IMR-90 (cell line): ENCODE measurements around the gene FUBP3. TPM values are rescaled to one million over a fixed set of nuclear protein-coding genes. Genes with fewer than 3 reads are reported as not detected.

ENCODE experiments used
- ATAC-seq: fragments of 200-7000 bp; cut with Tn5 transposase; 2 replicates; pipeline ENCODE4 v1.9.1; 2020; ENCODE audit warnings: low read depth, mild to moderate bottlenecking, moderate library complexity
- BruUV-seq: library from RNA; stranded (reverse); fragments of 400-500 nt; replicated peaks from 2 replicates; lab custom pipeline; 2021; lab: Mats Ljungman, UMichigan
- CTCF ChIA-PET: fragments of 300-600 bp; formaldehyde crosslinking; extraction: SDS; loops from one replicate; lab custom pipeline; 2021; ENCODE audit warnings: antibody characterized with exemption; lab: Yijun Ruan, JAX
- POLR2A ChIA-PET: fragments of 300-600 bp; sonication (Branson Sonifier 250); formaldehyde crosslinking; loops from one replicate; lab custom pipeline; 2022; ENCODE audit warnings: antibody characterized with exemption; ENCODE audit not compliant: unreplicated experiment; lab: Charles Lee
- DNase-seq: peaks from one replicate; pipeline ENCODE4 v3.0.0; 2013
- H2AFZ ChIP-seq: replicated peaks from 2 replicates; pipeline ENCODE3; 2013; ENCODE audit warnings: low read length, mild to moderate bottlenecking; ENCODE audit not compliant: poor library complexity
- H2AK5ac ChIP-seq: 2 replicates; pipeline ENCODE4 v1.6.1; 2013; ENCODE audit warnings: low read depth, low read length, inconsistent platforms
- H2AK9ac ChIP-seq: replicated peaks from 2 replicates; pipeline ENCODE3; 2013; ENCODE audit warnings: mild to moderate bottlenecking, low read depth, low read length, moderate library complexity; ENCODE audit not compliant: poor library complexity
- H2BK120ac ChIP-seq: 2 replicates; pipeline ENCODE4 v1.6.1; 2013; ENCODE audit warnings: low read depth, low read length, inconsistent platforms
- H2BK15ac ChIP-seq: 3 replicates; pipeline ENCODE4 v1.6.1; 2013; ENCODE audit warnings: low read depth, low read length, inconsistent platforms
- H2BK20ac ChIP-seq: 2 replicates; pipeline ENCODE4 v1.6.1; 2013; ENCODE audit warnings: low read depth, mild to moderate bottlenecking, inconsistent platforms, low read length, moderate library complexity
- H2BK5ac ChIP-seq: 2 replicates; pipeline ENCODE4 v1.6.1; 2013; ENCODE audit warnings: mild to moderate bottlenecking, low read depth, low read length, inconsistent platforms; ENCODE audit not compliant: poor library complexity, severe bottlenecking
- H3K14ac ChIP-seq: replicated peaks from 2 replicates; pipeline ENCODE4 v1.6.1; 2013; ENCODE audit warnings: low read depth, low read length, inconsistent platforms
- H3K18ac ChIP-seq: 2 replicates; pipeline ENCODE4 v1.6.1; 2013; ENCODE audit warnings: low read depth, low read length, control low read depth
- H3K23ac ChIP-seq: 2 replicates; pipeline ENCODE4 v1.6.1; 2013; ENCODE audit warnings: low read depth, low read length, inconsistent platforms
- H3K27ac ChIP-seq: 2 replicates; pipeline ENCODE4 v1.5.1; 2013; ENCODE audit warnings: mild to moderate bottlenecking, control low read depth, low read length; ENCODE audit not compliant: insufficient read depth
- H3K27me3 ChIP-seq: 2 replicates; pipeline ENCODE4 v1.6.1; 2013; ENCODE audit warnings: low read length; ENCODE audit not compliant: control insufficient read depth, insufficient read depth
- H3K36me3 ChIP-seq: 2 replicates; pipeline ENCODE4 v1.6.1; 2013; ENCODE audit warnings: low read length, mixed read lengths; ENCODE audit not compliant: control insufficient read depth, insufficient read depth
- H3K4ac ChIP-seq: 2 replicates; pipeline ENCODE4 v1.6.1; 2013; ENCODE audit warnings: low read depth, low read length, inconsistent platforms
- H3K4me1 ChIP-seq: 2 replicates; pipeline ENCODE4 v1.6.1; 2013; ENCODE audit warnings: low read length, mixed read lengths; ENCODE audit not compliant: control insufficient read depth, insufficient read depth
- H3K4me2 ChIP-seq: 2 replicates; pipeline ENCODE4 v1.6.1; 2013; ENCODE audit warnings: low read depth, mild to moderate bottlenecking, control low read depth, low read length, moderate library complexity
- H3K4me3 ChIP-seq: 2 replicates; pipeline ENCODE4 v1.5.1; 2013; ENCODE audit warnings: low read depth, mild to moderate bottlenecking, control low read depth, low read length, moderate library complexity; ENCODE audit not compliant: insufficient read depth
- H3K56ac ChIP-seq: 2 replicates; pipeline ENCODE4 v1.6.1; 2013; ENCODE audit warnings: low read length, inconsistent platforms; ENCODE audit not compliant: insufficient read depth; ENCODE audit errors: extremely low read depth
- H3K79me1 ChIP-seq, 2 experiments: 2 replicates each; pipeline ENCODE4 v1.6.1; 2013; ENCODE audit warnings: low read length in 2 of 2, inconsistent platforms in 1 of 2, low read depth in 1 of 2
- H3K9ac ChIP-seq: 2 replicates; pipeline ENCODE4 v1.6.1; 2013; ENCODE audit warnings: low read depth, low read length, control low read depth
- H3K9me1 ChIP-seq: 2 replicates; pipeline ENCODE4 v1.6.1; 2013; ENCODE audit warnings: low read length, inconsistent platforms; ENCODE audit not compliant: insufficient read depth
- H3K9me3 ChIP-seq: 2 replicates; pipeline ENCODE4 v1.6.1; 2013; ENCODE audit warnings: low read length; ENCODE audit not compliant: control insufficient read depth, insufficient read depth
- H4K20me1 ChIP-seq: 2 replicates; pipeline ENCODE4 v1.6.1; 2013; ENCODE audit warnings: low read length, inconsistent platforms; ENCODE audit not compliant: insufficient read depth
- H4K5ac ChIP-seq: 2 replicates; pipeline ENCODE4 v1.6.1; 2013; ENCODE audit warnings: mild to moderate bottlenecking, low read depth, low read length, control low read depth
- H4K8ac ChIP-seq, 2 experiments: 2 replicates each; pipeline ENCODE4 v1.6.1; 2013; ENCODE audit warnings: low read depth in 2 of 2, low read length in 2 of 2, control low read depth in 1 of 2, inconsistent platforms in 1 of 2
- H4K91ac ChIP-seq: 2 replicates; pipeline ENCODE4 v1.6.1; 2013; ENCODE audit warnings: low read depth, low read length, inconsistent platforms; ENCODE audit not compliant: insufficient read depth
- ELK1 ChIP-seq: fragments of 150-350 bp; IDR thresholded peaks from 2 replicates; pipeline ENCODE4 v1.6.1; 2016; ENCODE audit warnings: low read depth, mild to moderate bottlenecking, low read length, moderate library complexity, borderline replicate concordance
- FOS ChIP-seq: fragments of 150-350 bp; IDR thresholded peaks from 2 replicates; pipeline ENCODE4 v1.6.1; 2016; ENCODE audit warnings: low read depth, low read length
- NFE2L2 ChIP-seq: fragments of 150-350 bp; IDR thresholded peaks from 2 replicates; pipeline ENCODE4 v1.6.1; 2016; ENCODE audit warnings: low read depth, mild to moderate bottlenecking, low read length
- RCOR1 ChIP-seq: IDR thresholded peaks from 2 replicates; pipeline ENCODE4 v1.6.1; 2012; ENCODE audit warnings: mild to moderate bottlenecking, low read length, improper control_type of control experiment; ENCODE audit not compliant: insufficient replicate concordance
- WGBS, 2 experiments: methylation state at CpG; one replicate each; pipeline versions ENCODE4 v1.1.5 to v1.1.7; 2013; ENCODE audit warnings: missing lambda C conversion rate in 2 of 2; ENCODE audit not compliant: insufficient read length in 1 of 2; ENCODE audit errors: extremely low coverage in 2 of 2; 5-methylcytosine and 5-hydroxymethylcytosine counted together
- dilution Hi-C: fragments of 300-500 bp; cut with HindIII; formaldehyde crosslinking; loops from one replicate; pipeline ENCODE4 v1.14.3; 2018; ENCODE audit warnings: low sequenced_read_pairs; ENCODE audit not compliant: unreplicated experiment
- in situ Hi-C: fragments of 300-500 bp; cut with MboI; formaldehyde crosslinking; loops from 3 replicates; pipeline ENCODE4 v1.14.3; 2019; ENCODE audit warnings: low sequenced_read_pairs, inconsistent platforms, mixed read lengths
- intact Hi-C: fragments of 100-400 bp; cut with micrococcal nuclease; formaldehyde crosslinking; loops from 2 replicates; pipeline ENCODE4 v1.10.0; 2022
- polyA plus RNA-seq, 3 experiments: library from polyadenylated mRNA; depleted of rRNA; stranded (reverse); fragments of >200 nt; gene quantifications; 2 replicates each; pipeline ENCODE4 v1.2.3, GENCODE V29; 2012; ENCODE audit warnings: low replicate concordance in 1 of 3
- total RNA-seq: library from RNA; depleted of rRNA; stranded (reverse); fragments of >200 nt; gene quantifications from 2 replicates; pipeline ENCODE4 v1.2.3, GENCODE V29; 2012
- TF ChIP-seq, protein P1 (sequence below): conservative IDR thresholded peaks from 2 replicates; pipeline ENCODE4 v1.5.1; 2012; ENCODE audit warnings: mild to moderate bottlenecking, low read depth, low read length, improper control_type of control experiment

Gene FUBP3
- total and polyA plus RNA-seq, 2 of the 4 experiments (the other 2 are of a cell fraction): 32.3 to 50.1 TPM

- no peak overlapping the region for H4K5ac ChIP-seq
- DNase-seq (no peak), ATAC-seq (no peak)
- no peak overlapping the region for H3K18ac ChIP-seq
- H2BK20ac ChIP-seq: no peak overlapping the region
- intact Hi-C loops: no loop called here
- ChIA-PET CTCF (no interaction called here), POLR2A (no interaction called here)
- H2BK15ac ChIP-seq: no peak overlapping the region
- 100% methylated on average over 3 of the region's 10 CpGs; no CpG with 5 or more reads in 1 of the 2 experiments for WGBS, 2 experiments
- no peak overlapping the region for H2BK5ac ChIP-seq
- H2AK5ac ChIP-seq: no peak overlapping the region
- H3K4me3 ChIP-seq: no peak overlapping the region
- H3K4me2 ChIP-seq: no peak overlapping the region
- dilution Hi-C loops: no loop called here
- H3K14ac ChIP-seq: no peak overlapping the region
- H4K20me1 ChIP-seq: no peaks in the 10 kb centered on the region; the same call in 1 of the 2 replicates
- no peak overlapping the region; a peak in 1 of 4 replicates for H4K8ac ChIP-seq
- peaks cover 6 to 25% of the 10 kb centered on the region in 2 experiments; a peak in 3 of 4 replicates for H3K79me1 ChIP-seq
- H2AK9ac ChIP-seq: no peak overlapping the region
- H3K9me1 ChIP-seq: 0 out of 2 replicates have a peak, but pooled peaks cover 4% of the 10 kb centered on the region
- H3K4me1 ChIP-seq: no peaks in the 10 kb centered on the region
- no peak overlapping the region for H3K27ac ChIP-seq
- no peak overlapping the region for H3K4ac ChIP-seq
- no peak overlapping the region for H3K23ac ChIP-seq
- no peak overlapping the region for H2AFZ ChIP-seq
- H3K36me3 ChIP-seq: peaks cover 76% of the 10 kb centered on the region
- H3K56ac ChIP-seq: no peak overlapping the region
- BruUV-seq: no TSS peak
- no peaks in the 10 kb centered on the region for H3K9me3 ChIP-seq
- H2BK120ac ChIP-seq: no peak overlapping the region
- no peak overlapping the region for H3K9ac ChIP-seq
- in situ Hi-C loops: no loop called here
- no peak overlapping the region for H4K91ac ChIP-seq
- TF ChIP-seq RCOR1: no peak
- TF ChIP-seq, protein P1, sequence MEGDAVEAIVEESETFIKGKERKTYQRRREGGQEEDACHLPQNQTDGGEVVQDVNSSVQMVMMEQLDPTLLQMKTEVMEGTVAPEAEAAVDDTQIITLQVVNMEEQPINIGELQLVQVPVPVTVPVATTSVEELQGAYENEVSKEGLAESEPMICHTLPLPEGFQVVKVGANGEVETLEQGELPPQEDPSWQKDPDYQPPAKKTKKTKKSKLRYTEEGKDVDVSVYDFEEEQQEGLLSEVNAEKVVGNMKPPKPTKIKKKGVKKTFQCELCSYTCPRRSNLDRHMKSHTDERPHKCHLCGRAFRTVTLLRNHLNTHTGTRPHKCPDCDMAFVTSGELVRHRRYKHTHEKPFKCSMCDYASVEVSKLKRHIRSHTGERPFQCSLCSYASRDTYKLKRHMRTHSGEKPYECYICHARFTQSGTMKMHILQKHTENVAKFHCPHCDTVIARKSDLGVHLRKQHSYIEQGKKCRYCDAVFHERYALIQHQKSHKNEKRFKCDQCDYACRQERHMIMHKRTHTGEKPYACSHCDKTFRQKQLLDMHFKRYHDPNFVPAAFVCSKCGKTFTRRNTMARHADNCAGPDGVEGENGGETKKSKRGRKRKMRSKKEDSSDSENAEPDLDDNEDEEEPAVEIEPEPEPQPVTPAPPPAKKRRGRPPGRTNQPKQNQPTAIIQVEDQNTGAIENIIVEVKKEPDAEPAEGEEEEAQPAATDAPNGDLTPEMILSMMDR: no peak
- TF ChIP-seq ELK1: no peak
- no peak for TF ChIP-seq NFE2L2
- no peak for TF ChIP-seq FOS
- no peaks in the 10 kb centered on the region for H3K27me3 ChIP-seq
Observed at GRCh38 chr9:130616451-130616850, 37.1 kb downstream of the FUBP3 start.
